ENCODE measurements around the gene LDAH. TPM values are rescaled to one million over a fixed set of nuclear protein-coding genes. Genes with fewer than 3 reads are reported as not detected.
A peak's percentile ranks its signal among the peaks of the same experiment; 100 is the strongest.

LDAH gene
- polyA plus RNA-seq, 4 donors, result 32.9 to 38.8 (median 36.1) TPM

GRCh38 chr2:20657522-20658235 lies 165.2 kb downstream of the LDAH start:
- no peak for DNase-seq (ENCODE audit: low read depth in 4 of 4, low spot score in 2 of 4)

GRCh38 chr2:20656561-20656960 lies 166.3 kb downstream of the LDAH start:
- DNase-seq (ENCODE audit: low read depth in 4 of 4, low spot score in 2 of 4), result no peak

GRCh38 chr2:20654535-20654813 lies 168.4 kb downstream of the LDAH start:
- DNase-seq (ENCODE audit: low read depth in 4 of 4, low spot score in 2 of 4), result no peak

GRCh38 chr2:20653695-20654534 lies 169.0 kb downstream of the LDAH start:
- no peak for DNase-seq (ENCODE audit: low read depth in 4 of 4, low spot score in 2 of 4)

- DNase-seq (ENCODE audit: low read depth in 4 of 4, low spot score in 2 of 4), result no peak
These were observed 170.0 kb downstream of the LDAH start for GRCh38 chr2:20652673-20653575.

- DNase-seq (ENCODE audit: low read depth in 4 of 4, low spot score in 2 of 4), result no peak
These were observed 170.8 kb downstream of the LDAH start for GRCh38 chr2:20652141-20652540.

GRCh38 chr2:20651731-20652099 lies 171.2 kb downstream of the LDAH start:
- DNase-seq (ENCODE audit: low read depth in 4 of 4, low spot score in 2 of 4), result no peak

GRCh38 chr2:20650877-20651730 lies 171.8 kb downstream of the LDAH start, which contains the start of gene HS1BP3:
HS1BP3 (minus strand) TSS chr2:20651098; CDS start chr2:20651063, 35 bp downstream.
- peak in 3 of 4 donors; percentile 73 to 79 (median 78) for DNase-seq (ENCODE audit: low read depth in 4 of 4, low spot score in 2 of 4)

GRCh38 chr2:20650393-20650876 lies 172.5 kb downstream of the LDAH start:
- no peak for DNase-seq (ENCODE audit: low read depth in 4 of 4, low spot score in 2 of 4)

- DNase-seq (ENCODE audit: low read depth in 4 of 4, low spot score in 2 of 4), result no peak
These were observed 172.9 kb downstream of the LDAH start for GRCh38 chr2:20649976-20650375.

- no peak for DNase-seq (ENCODE audit: low read depth in 4 of 4, low spot score in 2 of 4)
These were observed 173.3 kb downstream of the LDAH start for GRCh38 chr2:20649576-20649975.

GRCh38 chr2:20648831-20649230 lies 174.1 kb downstream of the LDAH start:
- DNase-seq (ENCODE audit: low read depth in 4 of 4, low spot score in 2 of 4), result no peak

GRCh38 chr2:20648206-20648605 lies 174.7 kb downstream of the LDAH start:
- no peak for DNase-seq (ENCODE audit: low read depth in 4 of 4, low spot score in 2 of 4)

GRCh38 chr2:20647738-20648137 lies 175.2 kb downstream of the LDAH start:
- DNase-seq (ENCODE audit: low read depth in 4 of 4, low spot score in 2 of 4), result no peak

- DNase-seq (ENCODE audit: low read depth in 4 of 4, low spot score in 2 of 4), result no peak
These were observed 175.7 kb downstream of the LDAH start for GRCh38 chr2:20647211-20647610.

- no peak for DNase-seq (ENCODE audit: low read depth in 4 of 4, low spot score in 2 of 4)
These were observed 176.5 kb downstream of the LDAH start for GRCh38 chr2:20646446-20646845.

- DNase-seq (ENCODE audit: low read depth in 4 of 4, low spot score in 2 of 4), result no peak
These were observed 177.1 kb downstream of the LDAH start for GRCh38 chr2:20645761-20646160.

GRCh38 chr2:20645301-20645701 lies 177.6 kb downstream of the LDAH start:
- no peak for DNase-seq (ENCODE audit: low read depth in 4 of 4, low spot score in 2 of 4)

GRCh38 chr2:20643826-20644225 lies 179.1 kb downstream of the LDAH start:
- DNase-seq (ENCODE audit: low read depth in 4 of 4, low spot score in 2 of 4), result no peak

GRCh38 chr2:20643060-20643459 lies 179.8 kb downstream of the LDAH start:
- no peak for DNase-seq (ENCODE audit: low read depth in 4 of 4, low spot score in 2 of 4)

All from left renal cortex interstitium (tissue), 4 donors.